NCI-H1417 (cell line): Measurements from ENCODE around the gene SYT17.
A peak's percentile ranks its signal among the peaks of the same experiment; 100 is the strongest.
"Not testable (repeated sequence)": the region's sequence is repeated elsewhere in the genome, so short reads cannot be mapped to it uniquely, and the experiment has no call there.

Experiments
- DNase-seq, 3 experiments: peaks; one replicate each; lab custom pipeline; 2025; lab: John Stamatoyannopoulos, UW

SYT17 gene

DNA sequence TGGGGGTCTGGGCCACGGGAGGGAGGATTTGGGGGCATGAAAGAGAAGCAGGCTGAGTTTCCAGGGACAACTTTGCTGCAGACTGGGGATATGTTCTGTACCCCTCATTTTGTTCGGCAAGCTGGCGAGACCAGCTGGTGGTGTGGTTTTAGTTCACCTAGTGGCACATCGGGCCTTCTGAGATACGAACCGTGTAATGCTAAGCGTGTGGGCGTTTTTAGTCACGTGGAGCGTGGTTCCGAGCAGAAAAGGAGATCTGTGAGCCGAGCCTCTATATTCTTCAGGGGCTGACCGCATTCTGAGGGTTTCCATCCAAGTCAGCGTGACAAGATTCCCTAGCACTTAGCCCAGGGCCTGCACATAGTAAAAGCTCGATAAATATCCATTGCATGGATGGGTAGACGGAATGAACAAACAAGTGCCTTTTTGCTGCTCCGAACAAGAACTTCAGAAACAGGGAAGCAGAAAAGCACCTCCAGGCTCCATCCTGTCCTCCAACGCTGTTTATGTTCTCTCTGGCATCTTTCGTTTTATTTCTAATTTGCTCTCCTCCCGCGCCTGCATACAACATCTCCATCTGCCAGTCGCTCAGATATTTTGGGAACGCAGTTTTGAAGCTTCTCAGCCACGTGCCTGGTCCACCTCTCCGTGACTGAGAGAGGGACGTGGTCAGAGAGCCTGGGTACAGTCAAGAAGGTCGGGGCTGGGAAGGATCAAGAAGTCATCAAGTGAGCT lies 5.8 kb downstream of the SYT17 start:
- DNase-seq, result no peak

- no peak for DNase-seq
Measured at GRCh38 chr16:19174478-19174877, 6.4 kb downstream of the SYT17 start.

DNA sequence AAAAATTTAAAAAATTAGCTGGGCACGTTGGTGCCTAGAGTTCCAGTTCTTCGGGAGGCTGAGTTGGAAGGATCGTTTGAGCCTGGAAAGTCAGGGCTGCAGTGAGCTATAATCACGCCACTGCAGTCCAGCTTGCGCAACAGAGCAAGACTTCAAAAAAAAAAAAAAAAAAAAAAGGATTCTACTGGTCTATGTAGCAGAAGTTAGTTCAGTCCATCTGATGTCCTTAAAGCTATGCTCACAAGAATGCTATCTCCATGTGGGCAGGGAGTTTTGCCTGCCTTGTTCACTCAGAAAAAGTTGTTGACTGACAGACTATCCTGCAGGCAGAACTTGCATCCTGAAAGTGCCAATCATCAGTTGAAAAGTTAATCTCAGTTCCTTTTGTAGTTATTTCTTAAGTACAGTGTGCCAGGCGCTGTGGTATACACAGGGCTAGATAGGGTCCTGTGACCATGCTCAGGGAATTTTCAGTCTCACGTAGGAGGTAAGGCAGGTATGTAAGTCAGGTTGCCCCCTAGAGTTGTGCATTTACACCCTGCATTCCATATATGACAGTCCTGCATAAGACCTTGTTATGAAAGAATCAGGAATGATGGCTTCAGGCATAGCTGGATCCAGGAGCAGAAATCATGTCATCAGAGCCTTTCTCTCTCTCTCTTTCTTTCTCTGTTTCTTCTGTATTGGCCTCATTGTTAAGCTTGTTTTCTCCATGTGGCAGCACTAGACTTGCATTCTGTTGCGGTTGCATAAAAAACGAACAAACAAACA lies 7.6 kb downstream of the SYT17 start:
- DNase-seq, result no peak

GRCh38 chr16:19177111-19177739 lies 9.2 kb downstream of the SYT17 start:
- peak in 1 of 3 experiments; percentile 4 for DNase-seq

- peak; percentile 9 to 26 (median 20) for DNase-seq
Measured at GRCh38 chr16:19179546-19180490, 11.8 kb downstream of the SYT17 start.

GRCh38 chr16:19180741-19181140 lies 12.7 kb downstream of the SYT17 start:
- DNase-seq, result no peak

DNA sequence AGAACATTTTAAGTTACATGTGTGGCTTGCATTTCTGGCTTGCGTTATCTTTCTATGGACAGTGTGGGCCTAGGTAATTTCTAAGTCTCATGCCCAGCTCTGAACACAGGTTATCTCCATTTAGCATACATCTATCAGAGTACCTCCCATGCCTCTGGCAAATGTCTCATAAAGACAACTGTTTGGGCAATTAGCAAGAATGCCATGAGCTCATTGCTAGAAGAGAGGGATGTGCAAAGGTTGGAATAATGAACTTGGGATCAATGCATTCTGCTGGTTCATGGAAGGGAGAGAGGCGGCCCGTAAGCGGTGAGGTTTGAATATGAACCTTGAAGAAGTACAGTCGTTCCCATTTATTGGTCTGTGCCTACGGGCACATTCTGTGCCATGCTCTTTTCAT lies 14.4 kb downstream of the SYT17 start:
- no peak for DNase-seq

DNA sequence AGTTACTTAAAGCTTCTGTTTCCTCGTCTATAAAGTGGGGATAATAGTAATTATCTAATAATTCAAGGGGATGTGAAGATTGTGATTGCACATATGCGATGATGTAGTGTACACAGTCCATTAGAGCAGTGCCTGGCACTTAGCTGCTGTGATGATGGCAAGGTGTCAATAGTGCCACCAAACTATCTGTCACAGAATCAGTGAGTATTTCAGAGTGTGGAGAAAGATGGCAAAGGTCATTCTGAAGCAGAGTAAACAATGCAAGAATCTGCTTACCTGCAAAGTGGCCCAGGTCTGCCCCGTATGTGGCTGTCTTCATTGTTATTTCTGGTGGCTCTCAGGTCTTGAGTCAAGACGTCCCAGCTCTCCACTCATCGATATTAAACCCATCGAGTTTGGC lies 15.1 kb downstream of the SYT17 start:
- no peak for DNase-seq

DNA sequence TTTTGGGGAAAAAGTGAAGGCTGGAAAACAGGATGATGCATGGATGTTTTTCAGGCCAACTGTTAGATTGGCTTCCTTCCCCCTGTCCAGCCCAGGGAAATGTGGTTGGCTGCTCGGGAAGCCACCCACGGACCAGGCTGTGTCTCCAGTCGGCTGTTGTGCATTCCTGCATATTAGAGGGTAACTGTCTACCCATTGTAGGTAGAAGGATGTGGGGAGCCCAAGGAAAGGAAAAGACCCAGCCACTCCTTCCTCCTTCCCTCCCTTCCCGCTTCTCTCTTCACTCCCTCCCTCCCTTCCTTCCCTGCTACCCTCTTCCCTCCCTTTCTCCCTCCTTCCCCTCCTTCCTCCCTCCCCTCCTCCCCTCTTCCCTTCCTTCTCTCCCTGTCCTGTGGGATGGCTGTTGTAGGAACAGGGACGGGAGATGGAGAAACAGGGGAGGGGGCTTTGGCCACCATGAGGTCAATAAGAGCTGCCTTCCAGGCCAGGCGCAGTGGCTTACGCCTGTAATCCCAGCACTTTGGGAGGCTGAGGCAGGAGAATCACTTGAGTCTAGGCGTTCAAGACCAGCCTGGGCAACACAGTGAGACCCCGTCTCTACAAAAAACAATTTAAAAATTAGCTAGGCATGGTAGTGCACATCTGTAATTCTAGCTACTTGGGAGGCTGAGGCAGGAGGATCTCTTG lies 16.9 kb downstream of the SYT17 start:
- DNase-seq, result no peak

- DNase-seq, result peak in 1 of 3 experiments; percentile 77
Measured at GRCh38 chr16:19185510-19185851, 17.4 kb downstream of the SYT17 start.

GRCh38 chr16:19186408-19186807 lies 18.4 kb downstream of the SYT17 start:
- DNase-seq, result peak in 2 of 3 experiments; percentile 9 to 70

DNA sequence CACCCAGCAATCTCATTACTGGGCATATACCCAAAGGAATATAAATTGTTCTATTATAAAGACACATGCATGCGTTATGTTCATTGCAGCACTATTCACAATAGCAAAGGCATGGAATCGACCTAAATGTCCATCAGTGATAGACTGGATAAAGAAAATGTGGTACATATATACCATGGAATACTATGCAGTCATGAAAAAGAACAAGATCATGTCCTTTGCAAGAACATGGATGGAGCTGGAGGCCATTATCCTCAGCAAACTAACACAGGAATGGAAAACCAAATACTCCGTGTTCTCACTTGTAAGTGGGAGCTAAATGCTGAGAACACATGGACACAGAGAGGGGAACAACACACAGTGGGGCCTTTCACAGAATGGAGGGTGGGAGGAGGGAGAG lies 19.9 kb downstream of the SYT17 start:
- not testable (repeated sequence) for DNase-seq

DNA sequence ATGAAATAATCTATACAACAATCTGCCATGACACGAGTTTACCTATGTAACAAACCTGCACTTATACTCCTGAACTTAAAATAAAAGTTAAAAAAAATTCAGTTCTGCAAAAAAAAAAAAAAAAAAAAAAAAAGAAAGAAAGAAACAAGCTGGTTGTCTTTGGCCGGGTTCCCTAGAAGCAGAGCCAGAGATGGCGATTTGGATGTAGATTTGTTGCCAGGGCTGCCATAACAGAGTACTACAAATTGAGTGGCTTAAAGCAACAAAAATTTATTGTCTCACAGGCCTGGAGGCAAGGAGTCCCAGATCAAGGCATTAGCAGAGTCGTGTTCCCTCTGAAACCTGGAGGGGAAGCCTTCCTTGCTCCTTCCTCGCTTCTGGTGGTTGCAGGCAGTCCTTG lies 20.4 kb downstream of the SYT17 start:
- DNase-seq, result no peak

DNA sequence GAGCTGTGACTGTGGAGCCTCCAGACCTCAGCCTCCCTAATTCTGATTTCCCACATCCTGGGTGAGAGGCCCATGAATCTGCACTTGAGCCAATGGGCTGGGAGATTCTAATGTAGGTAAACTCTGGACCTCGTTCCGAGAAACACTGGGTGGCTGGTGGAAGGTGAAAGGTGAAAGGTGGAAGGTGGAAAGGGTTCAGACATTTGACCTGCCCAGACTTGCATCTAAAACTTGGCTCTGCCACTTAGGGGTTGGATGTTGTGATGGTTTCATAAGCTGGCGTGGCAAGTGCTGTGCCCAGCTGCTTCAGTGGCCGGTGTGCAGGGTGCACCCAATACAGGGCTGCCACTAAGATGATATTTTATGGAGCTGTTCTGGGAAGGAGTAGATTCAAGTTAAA lies 24.8 kb downstream of the SYT17 start:
- no peak for DNase-seq

DNA sequence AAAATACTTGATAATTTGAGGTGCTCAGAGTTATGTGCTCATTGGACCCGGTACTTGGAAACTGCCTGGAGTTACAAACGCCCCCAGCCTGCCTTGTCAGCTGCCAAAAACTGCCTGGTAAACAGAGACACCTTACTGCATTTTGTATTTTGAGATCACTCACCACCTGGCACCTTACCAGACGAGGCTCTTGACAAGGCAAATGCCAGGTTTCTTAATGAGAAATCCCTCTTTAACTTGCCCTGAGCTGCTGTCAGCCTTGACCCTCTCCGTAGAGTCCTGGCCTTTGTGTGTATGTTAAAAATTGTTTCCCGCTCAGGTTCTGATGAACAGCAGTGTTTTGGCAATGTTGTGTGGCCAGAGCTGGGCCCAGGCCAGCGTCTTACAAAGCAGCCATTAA lies 28.8 kb downstream of the SYT17 start:
- DNase-seq, result peak in 2 of 3 experiments; percentile 15 to 66

DNA sequence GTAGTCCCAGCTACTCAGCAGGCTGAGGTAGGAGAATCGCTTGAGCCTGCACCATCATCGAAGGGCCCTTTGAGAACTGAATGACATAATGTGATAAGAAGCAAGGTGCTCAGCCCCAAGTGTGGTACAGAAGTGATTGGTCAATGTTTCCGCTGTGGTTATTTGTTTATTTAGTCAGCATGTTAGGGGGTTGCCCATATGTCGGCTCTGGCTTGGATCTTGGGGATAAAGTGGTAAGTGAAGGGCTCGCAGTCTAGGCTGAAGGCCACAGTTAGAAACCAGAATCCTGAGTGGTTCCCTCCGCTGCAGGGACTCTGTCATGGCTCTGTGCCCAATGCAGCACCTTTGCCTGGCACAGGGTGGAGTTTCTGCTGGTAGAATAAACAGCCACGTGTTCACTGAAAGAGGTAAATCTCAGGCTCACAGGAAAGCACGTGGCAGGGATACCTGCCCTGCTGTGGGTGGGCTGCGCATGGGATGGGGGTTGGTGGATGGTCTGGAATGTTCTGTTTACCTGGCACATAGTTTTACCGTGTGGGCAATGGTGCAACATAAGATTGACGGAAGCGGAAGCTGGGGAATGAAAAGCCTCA lies 35.4 kb downstream of the SYT17 start:
- DNase-seq, result no peak

DNA sequence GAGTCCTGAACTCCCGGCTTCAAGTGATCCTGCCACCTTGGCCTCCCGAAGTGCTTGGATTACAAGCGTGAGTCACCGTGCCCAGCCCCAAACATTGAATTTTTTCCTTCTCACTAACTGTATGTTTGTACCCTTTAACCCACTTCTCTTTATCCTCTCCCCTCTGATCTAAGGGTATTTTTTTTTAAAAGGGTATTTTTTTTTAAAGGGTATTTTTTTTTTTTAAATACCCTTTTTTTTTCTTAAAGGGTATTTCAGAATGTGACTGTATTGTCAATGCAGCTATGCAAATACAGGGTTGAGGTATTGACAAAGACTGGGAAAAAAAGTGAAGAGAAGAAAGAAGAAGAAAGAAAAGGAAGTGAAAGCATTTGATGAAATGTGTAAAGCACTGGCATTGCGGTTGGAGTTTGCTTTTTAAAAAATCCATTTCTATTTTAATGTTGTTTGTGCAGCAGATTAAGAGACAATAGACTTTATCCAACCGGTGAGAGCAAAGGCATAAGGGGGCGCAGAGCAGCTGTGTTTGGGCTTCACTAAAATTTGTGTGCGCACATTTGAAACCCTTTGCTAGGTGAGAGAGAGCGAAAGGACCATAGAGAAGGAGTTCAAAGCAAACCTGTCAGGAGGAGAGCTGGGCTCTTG lies 42.4 kb downstream of the SYT17 start:
- DNase-seq, result peak in 1 of 3 experiments; percentile 14

GRCh38 chr16:19210968-19211367 lies 42.9 kb downstream of the SYT17 start:
- no peak for DNase-seq

- DNase-seq, result no peak
Measured at GRCh38 chr16:19212059-19212458, 44.0 kb downstream of the SYT17 start.

DNA sequence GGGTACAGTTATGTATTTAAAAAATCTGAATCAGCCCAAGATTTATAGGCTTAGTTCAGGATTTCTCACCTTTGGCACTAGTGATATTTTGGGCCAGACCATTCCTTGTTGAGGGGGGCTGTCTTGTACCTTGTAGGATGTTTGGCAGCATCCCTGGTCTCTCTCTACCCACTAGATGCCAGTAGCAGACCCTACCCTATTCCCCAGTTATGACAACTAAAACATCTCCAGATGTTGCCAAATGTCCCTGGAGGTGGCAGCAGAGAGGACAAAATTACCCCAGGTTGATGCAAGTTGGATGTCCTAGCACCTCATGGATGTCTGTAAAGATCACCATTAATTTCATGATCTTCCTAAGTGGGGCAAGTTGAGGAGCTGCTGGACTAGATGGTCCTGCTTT lies 45.8 kb downstream of the SYT17 start:
- peak in 1 of 3 experiments; percentile 28 for DNase-seq
